Peyer's patch (tissue), 4 donors: ENCODE data around the gene AGAP1.

Source experiments
- POLR2A ChIP-seq, 2 donors: fragments of 450-650 bp; IDR thresholded peaks; one replicate each; pipeline ENCODE4 v1.5.1; 2017; ENCODE audit warnings: antibody characterized with exemption in 2 of 2, mild to moderate bottlenecking in 2 of 2, moderate library complexity in 2 of 2
- TF ChIP-seq, protein P1 (sequence below), 6 experiments: fragments of 450-650 bp in 4 of 6; fragments of 200-600 bp in 2 of 6; sonication (generic) in 1 of 6; IDR thresholded peaks; one replicate each; pipeline ENCODE4 v1.5.1; 2017 to 2019; ENCODE audit warnings: antibody characterized with exemption in 6 of 6, mild to moderate bottlenecking in 3 of 6, moderate library complexity in 1 of 6

DNA sequence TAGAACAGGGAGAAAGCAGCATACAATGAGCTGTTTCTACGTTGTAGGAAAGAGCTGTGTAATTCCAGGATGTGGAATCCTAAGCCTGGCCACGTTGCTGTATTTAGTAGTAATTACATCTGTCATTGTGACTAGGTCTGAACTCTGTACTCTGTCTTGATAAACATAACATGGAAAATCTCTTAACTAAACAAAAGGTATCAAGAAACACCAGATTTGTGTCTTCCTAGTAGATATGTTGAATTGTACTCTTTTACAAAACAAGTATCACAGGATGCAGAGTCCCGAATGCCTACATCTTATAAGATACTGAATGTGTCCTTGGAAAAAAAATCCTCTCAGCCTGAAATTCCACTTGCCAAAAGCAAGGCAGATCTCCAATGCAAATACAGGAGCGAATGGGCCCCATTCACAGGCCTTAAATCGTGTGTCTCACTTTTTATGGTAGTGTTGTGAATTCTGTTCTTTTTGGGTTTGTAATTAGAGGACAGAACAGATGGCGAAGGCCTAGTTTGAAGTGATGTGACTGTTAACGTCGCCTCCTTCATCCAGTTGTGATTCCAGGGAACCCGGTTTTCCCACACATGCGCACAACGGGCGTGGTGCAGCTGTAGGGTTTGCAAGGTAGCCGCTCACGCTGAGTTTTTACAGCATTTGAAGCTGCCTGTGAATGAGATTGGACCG, 427.8 kb downstream of the AGAP1 start:
- TF ChIP-seq, protein P1, sequence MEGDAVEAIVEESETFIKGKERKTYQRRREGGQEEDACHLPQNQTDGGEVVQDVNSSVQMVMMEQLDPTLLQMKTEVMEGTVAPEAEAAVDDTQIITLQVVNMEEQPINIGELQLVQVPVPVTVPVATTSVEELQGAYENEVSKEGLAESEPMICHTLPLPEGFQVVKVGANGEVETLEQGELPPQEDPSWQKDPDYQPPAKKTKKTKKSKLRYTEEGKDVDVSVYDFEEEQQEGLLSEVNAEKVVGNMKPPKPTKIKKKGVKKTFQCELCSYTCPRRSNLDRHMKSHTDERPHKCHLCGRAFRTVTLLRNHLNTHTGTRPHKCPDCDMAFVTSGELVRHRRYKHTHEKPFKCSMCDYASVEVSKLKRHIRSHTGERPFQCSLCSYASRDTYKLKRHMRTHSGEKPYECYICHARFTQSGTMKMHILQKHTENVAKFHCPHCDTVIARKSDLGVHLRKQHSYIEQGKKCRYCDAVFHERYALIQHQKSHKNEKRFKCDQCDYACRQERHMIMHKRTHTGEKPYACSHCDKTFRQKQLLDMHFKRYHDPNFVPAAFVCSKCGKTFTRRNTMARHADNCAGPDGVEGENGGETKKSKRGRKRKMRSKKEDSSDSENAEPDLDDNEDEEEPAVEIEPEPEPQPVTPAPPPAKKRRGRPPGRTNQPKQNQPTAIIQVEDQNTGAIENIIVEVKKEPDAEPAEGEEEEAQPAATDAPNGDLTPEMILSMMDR (IDR thresholded peaks at IDR 0.05), result no peak
- no peak for TF ChIP-seq POLR2A (IDR thresholded peaks at IDR 0.05)
